A549 (cell line): ENCODE results near the gene EXOSC7. TPM values are rescaled to one million over a fixed set of nuclear protein-coding genes. Genes with fewer than 3 reads are reported as not detected.

ENCODE experiments used
- ATAC-seq, 2 experiments: fragments of 200-7000 bp in 1 of 2; fragments of >200 bp in 1 of 2; cut with Nextera tagmentation in 1 of 2; cut with Tn5 transposase in 1 of 2; 3 replicates each; pipeline versions ENCODE4 v1.8.0 to v1.9.1; 2018 to 2020; ENCODE audit warnings: mild to moderate bottlenecking in 1 of 2, moderate library complexity in 1 of 2
- CTCF ChIA-PET: fragments of 300-600 bp; sonication (Branson Sonifier 250); formaldehyde crosslinking; extraction: SDS; loops from one replicate; lab custom pipeline; 2021; ENCODE audit warnings: antibody characterized with exemption, inconsistent platforms; lab: Yijun Ruan, JAX
- POLR2A ChIA-PET: fragments of 350-600 bp; formaldehyde crosslinking; extraction: SDS; loops from one replicate; lab custom pipeline; 2021; ENCODE audit warnings: antibody characterized with exemption, inconsistent platforms; lab: Yijun Ruan, JAX
- DNase-seq, 2 experiments: peaks; one replicate each; pipeline versions ENCODE4 v3.0.0 to v3.0.0-alpha.2; 2011 to 2016; ENCODE audit warnings: low read depth in 1 of 2, low spot score in 1 of 2
- FAIRE-seq: peaks from 2 replicates; lab custom pipeline; 2011; peaks lifted over from hg19 to GRCh38; lab: Jason Lieb, UNC
- H3K27ac ChIP-seq, 2 experiments: fragments of >200 bp; sonication (Bioruptor Twin); formaldehyde crosslinking; 3 replicates each; pipeline ENCODE4 v1.5.1; 2016 to 2017
- H3K4me1 ChIP-seq: fragments of >200 bp; sonication (Bioruptor Twin); formaldehyde crosslinking; 3 replicates; pipeline ENCODE4 v1.6.1; 2016
- H3K4me2 ChIP-seq: fragments of >200 bp; sonication (Bioruptor Twin); formaldehyde crosslinking; 3 replicates; pipeline ENCODE4 v1.6.1; 2016
- H3K4me3 ChIP-seq: fragments of >200 bp; sonication (Bioruptor Twin); formaldehyde crosslinking; 3 replicates; pipeline ENCODE4 v1.5.1; 2016
- H3K9me3 ChIP-seq: fragments of >200 bp; sonication (Bioruptor Twin); formaldehyde crosslinking; 3 replicates; pipeline ENCODE4 v1.6.1; 2016
- CBX2 ChIP-seq: fragments of 200-600 bp; sonication (generic); IDR thresholded peaks from 2 replicates; pipeline ENCODE4 v1.6.1; 2016; ENCODE audit warnings: low read depth, mild to moderate bottlenecking, borderline replicate concordance
- CBX8 ChIP-seq: fragments of 200-600 bp; sonication (generic); IDR thresholded peaks from 2 replicates; pipeline ENCODE4 v1.6.1; 2016
- ELK1 ChIP-seq: fragments of 150-350 bp; IDR thresholded peaks from 2 replicates; pipeline ENCODE4 v1.6.1; 2014; ENCODE audit warnings: low read depth, mild to moderate bottlenecking, low read length
- FOSL2 ChIP-seq, 2 experiments: fragments of 450-650 bp in 1 of 2; fragments of >200 bp in 1 of 2; sonication (Bioruptor Twin) in 1 of 2; formaldehyde crosslinking; IDR thresholded peaks; 2 replicates each; pipeline versions ENCODE4 v1.5.0 to v1.6.1; 2016 to 2020; ENCODE audit warnings: mild to moderate bottlenecking in 1 of 2, moderate library complexity in 1 of 2
- GATA3 ChIP-seq: IDR thresholded peaks from 2 replicates; pipeline ENCODE4 v1.6.1; 2012; ENCODE audit warnings: borderline replicate concordance
- HEYL ChIP-seq: fragments of 250-450 bp; sonication (Bioruptor Pico); IDR thresholded peaks from 2 replicates; pipeline ENCODE4 v1.8.0; 2021; ENCODE audit warnings: mild to moderate bottlenecking, moderate library complexity
- HOXB13 ChIP-seq: fragments of 250-450 bp; sonication (Bioruptor Pico); IDR thresholded peaks from 2 replicates; pipeline ENCODE4 v1.5.0; 2020; ENCODE audit warnings: low read depth, mild to moderate bottlenecking, moderate library complexity
- JUN ChIP-seq, 2 experiments: fragments of >200 bp; sonication (Bioruptor Twin); formaldehyde crosslinking; IDR thresholded peaks; 2 replicates in 1 of 2; 3 replicates in 1 of 2; pipeline ENCODE4 v1.6.1; 2016 to 2017
- KDM1A ChIP-seq: fragments of 200-600 bp; sonication (generic); IDR thresholded peaks from 2 replicates; pipeline ENCODE4 v1.6.1; 2016; ENCODE audit warnings: low read depth, mild to moderate bottlenecking
- KDM5A ChIP-seq: fragments of 200-600 bp; sonication (generic); IDR thresholded peaks from 2 replicates; pipeline ENCODE4 v1.6.1; 2016; ENCODE audit warnings: antibody characterized with exemption, mild to moderate bottlenecking
- MAFK ChIP-seq: fragments of 450-650 bp; IDR thresholded peaks from 2 replicates; pipeline ENCODE4 v1.6.1; 2014; ENCODE audit not compliant: partially characterized antibody
- MAX ChIP-seq: IDR thresholded peaks from 2 replicates; pipeline ENCODE4 v1.6.1; 2012
- MYC ChIP-seq: IDR thresholded peaks from 2 replicates; pipeline ENCODE4 v1.6.1; 2012; ENCODE audit warnings: mild to moderate bottlenecking, inconsistent platforms, low read length, improper control_type of control experiment, borderline replicate concordance
- NR3C1 ChIP-seq: fragments of >200 bp; sonication (Bioruptor Twin); formaldehyde crosslinking; IDR thresholded peaks from 3 replicates; pipeline ENCODE4 v1.6.1; 2017
- PBX3 ChIP-seq: IDR thresholded peaks from 2 replicates; pipeline ENCODE4 v1.6.1; 2012
- PHF8 ChIP-seq: fragments of 200-600 bp; sonication (generic); IDR thresholded peaks from 2 replicates; pipeline ENCODE4 v1.6.1; 2016; ENCODE audit warnings: low read depth, mild to moderate bottlenecking, antibody characterized with exemption, moderate library complexity, borderline replicate concordance
- POLR2A ChIP-seq: IDR thresholded peaks from 2 replicates; pipeline ENCODE4 v1.6.1; 2012; ENCODE audit warnings: mild to moderate bottlenecking, low read length
- RARB ChIP-seq: fragments of 250-450 bp; sonication (Bioruptor Pico); IDR thresholded peaks from 2 replicates; pipeline ENCODE4 v1.8.0; 2021; ENCODE audit warnings: mild to moderate bottlenecking, moderate library complexity
- REST ChIP-seq: fragments of 200-600 bp; sonication (generic); IDR thresholded peaks from 2 replicates; pipeline ENCODE4 v1.6.1; 2016; ENCODE audit warnings: antibody characterized with exemption, mild to moderate bottlenecking, moderate library complexity
- RFX5 ChIP-seq: fragments of 450-650 bp; IDR thresholded peaks from 2 replicates; pipeline ENCODE4 v1.7.1; 2014; ENCODE audit warnings: antibody characterized with exemption, mild to moderate bottlenecking, moderate library complexity
- RNF2 ChIP-seq: fragments of 200-600 bp; sonication (generic); IDR thresholded peaks from 2 replicates; pipeline ENCODE4 v1.6.1; 2016; ENCODE audit warnings: low read depth, mild to moderate bottlenecking, antibody characterized with exemption, moderate library complexity, borderline replicate concordance
- TFCP2L1 ChIP-seq: fragments of 250-450 bp; sonication (Bioruptor Pico); IDR thresholded peaks from 2 replicates; pipeline ENCODE4 v1.5.0; 2021; ENCODE audit warnings: mild to moderate bottlenecking
- TP53 ChIP-seq: fragments of 250-450 bp; sonication (Bioruptor Pico); IDR thresholded peaks from 2 replicates; pipeline ENCODE4 v1.5.0; 2021; ENCODE audit warnings: mild to moderate bottlenecking, moderate library complexity
- ZC3H11A ChIP-seq: fragments of 450-650 bp; IDR thresholded peaks from 2 replicates; pipeline ENCODE4 v1.6.1; 2014; ENCODE audit warnings: antibody characterized with exemption, mild to moderate bottlenecking
- WGBS: methylation state at CpG from one replicate; pipeline ENCODE4 v1.1.6; 2017; ENCODE audit errors: missing lambda C conversion rate; 5-methylcytosine and 5-hydroxymethylcytosine counted together
- polyA minus RNA-seq: library from RNA; depleted of rRNA, polyadenylated mRNA; stranded (reverse); fragments of >200 nt; gene quantifications from 2 replicates; pipeline ENCODE4 v1.2.3, GENCODE V29; 2011; rRNA and poly(A)+ RNA removed
- polyA plus RNA-seq, 4 experiments: library from polyadenylated mRNA; depleted of rRNA in 3 of 4; stranded (reverse); fragments of >200 nt; fragmentation: RNase III in 1 of 4; extraction: RNeasy Plus Mini Kit Qiagen cat#74134 plus additional on column Dnase treatment in 1 of 4; gene quantifications; 2 replicates in 3 of 4; 3 replicates in 1 of 4; pipeline ENCODE4 v1.2.3, GENCODE V29; 2011 to 2017
- TF ChIP-seq, protein P1 (sequence below): fragments of >200 bp; sonication (Bioruptor Twin); formaldehyde crosslinking; IDR thresholded peaks from 2 replicates; pipeline ENCODE4 v1.6.1; 2016

Gene EXOSC7
- polyA plus RNA-seq (2011; rRNA removed) (53.9 and 68.4 TPM in 2 replicates), polyA plus RNA-seq (2017; fragmentation: RNase III; extraction: RNeasy Plus Mini Kit Qiagen cat#74134 plus additional on column Dnase treatment) (58.7 to 61.8 TPM (median 59.1 TPM) in 3 replicates), polyA minus RNA-seq (32.1 and 35.6 TPM in 2 replicates)
- 46.9 and 67.1 TPM in 2 replicates for polyA plus RNA-seq (2012; cell fraction: cytosol; rRNA removed)
- polyA plus RNA-seq (2012; cell fraction: nucleus; rRNA removed), result 30.9 and 42.8 TPM in 2 replicates

DNA sequence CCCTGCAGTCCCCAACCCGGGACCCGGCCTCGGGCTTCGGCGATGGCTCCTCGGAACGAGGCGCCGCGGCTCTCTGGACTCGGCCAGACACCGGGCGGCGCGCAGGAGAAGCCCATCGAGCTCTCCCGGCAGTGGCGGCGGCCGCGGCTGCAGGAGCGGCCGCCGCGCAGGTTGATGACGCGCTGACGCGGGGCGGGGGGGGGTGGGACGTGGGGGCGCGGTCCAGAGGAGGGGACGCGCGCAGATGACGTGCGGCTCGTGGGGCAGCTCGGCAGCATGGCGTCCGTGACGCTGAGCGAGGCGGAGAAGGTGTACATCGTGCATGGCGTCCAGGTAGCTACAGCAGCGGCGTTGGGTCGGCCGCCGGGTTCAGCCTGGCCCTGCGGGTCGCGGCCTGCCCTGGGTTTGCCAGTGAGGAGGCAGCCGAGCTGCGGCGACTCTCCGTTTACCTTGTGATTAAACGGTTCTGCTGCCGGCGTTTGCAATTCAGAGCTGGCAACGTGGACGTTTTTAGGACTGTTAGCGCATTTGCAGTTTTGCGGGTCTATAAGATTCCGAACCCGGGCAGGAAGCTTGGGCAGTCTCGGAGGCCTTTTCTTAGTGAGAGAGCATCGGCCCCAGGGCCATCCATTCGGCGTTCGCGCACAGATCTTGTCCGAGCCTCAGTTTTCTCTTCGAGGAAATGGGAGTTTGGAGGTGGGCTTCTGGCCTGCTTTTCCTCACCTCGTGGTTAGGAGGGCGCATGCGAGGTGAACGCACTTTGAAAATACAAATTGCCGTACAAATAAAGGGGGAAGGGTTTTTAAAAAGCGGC, at the start of gene EXOSC7, which contains the start of gene ZDHHC3:
TSS of gene EXOSC7 (plus strand) at position 243 of the 814 bp plus-strand sequence. CDS start at position 277, 34 bp downstream.
TSS of gene ZDHHC3 (minus strand) at position 173 of the 814 bp plus-strand sequence. CDS start 16,738 bp downstream, outside the sequence.
- peaks cover 13% of the 10 kb centered on the region; the same call in 2 of the 3 replicates for H3K4me1 ChIP-seq
- TF ChIP-seq KDM5A (peak; percentile 75), MAX (peak; percentile 76), MYC (peak; percentile 42; the same call in 1 of the 2 replicates), MAFK (no peak), FOSL2 (IDR thresholded peaks at IDR 0.05) (no peak), FOSL2 (CRISPR knock-in tag; IDR thresholded peaks at IDR 0.05) (no peak), RARB (CRISPR knock-in tag) (no peak), JUN (IDR thresholded peaks at IDR 0.05) (peak in 1 of 2 experiments; percentile 65; a peak in 2 of 5 replicates), PHF8 (peak; percentile 92), POLR2A (peak; percentile 95), ZC3H11A (no peak), KDM1A (peak; percentile 59; the same call in 1 of the 2 replicates)
- H3K4me3 ChIP-seq, result peak within 1 kb of the TSS; percentile 87
- ChIA-PET CTCF (no interaction called here), POLR2A (interaction anchor here (1.1 to 2.7 kb wide), 8 partner anchors 10 to 638 kb away, joined by 3 to 7 read pairs (median 3); partner anchors contain the start of genes KIAA1143, KIF15 and TCAIM)
- WGBS, result under 1% methylated on average over 14 of the region's 82 CpGs
- DNase-seq (peak; percentile 70 to 85), FAIRE-seq (no peak), ATAC-seq (peak; percentile 92 to 94)
- no peaks in the 10 kb centered on the region for H3K9me3 ChIP-seq
- H3K27ac ChIP-seq, result peak within 1 kb of the TSS; percentile 86 to 97
- peak within 1 kb of the TSS; percentile 83 for H3K4me2 ChIP-seq

DNA sequence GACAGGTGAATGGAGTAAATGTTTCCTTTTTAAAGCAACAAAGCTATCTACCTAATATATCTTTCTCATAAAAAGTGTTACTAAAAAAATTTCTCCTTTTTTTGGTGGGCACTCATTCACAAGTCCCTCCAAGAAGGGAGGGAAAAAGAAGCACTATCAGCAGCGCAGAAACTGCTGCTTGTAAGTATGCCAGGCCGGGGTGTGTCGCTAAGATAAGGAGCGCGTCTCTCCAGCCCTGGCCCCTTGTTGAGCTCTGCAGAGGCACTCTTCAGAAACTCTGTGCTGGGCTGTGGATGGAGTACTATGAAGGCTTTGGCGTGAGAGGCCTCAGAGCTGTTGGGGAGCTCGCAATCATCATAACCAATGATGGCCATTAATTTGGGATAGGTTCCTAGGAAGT, 49.1 kb upstream of the EXOSC7 start:
- ATAC-seq, result no peak
- no peaks in the 10 kb centered on the region for H3K4me1 ChIP-seq
- no peak overlapping the region for H3K4me3 ChIP-seq
- TF ChIP-seq CBX8 (no peak), RFX5 (no peak), MAX (no peak), TFCP2L1 (CRISPR knock-in tag) (no peak), HEYL (CRISPR knock-in tag) (no peak), TP53 (CRISPR knock-in tag) (no peak), RNF2 (no peak), HOXB13 (no peak), CBX2 (no peak), NR3C1 (no peak)
- TF ChIP-seq, protein P1, sequence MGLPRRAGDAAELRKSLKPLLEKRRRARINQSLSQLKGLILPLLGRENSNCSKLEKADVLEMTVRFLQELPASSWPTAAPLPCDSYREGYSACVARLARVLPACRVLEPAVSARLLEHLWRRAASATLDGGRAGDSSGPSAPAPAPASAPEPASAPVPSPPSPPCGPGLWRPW, result no peak
- H3K27ac ChIP-seq, result no peak overlapping the region
- no peak for FAIRE-seq
- POLR2A ChIA-PET, result no interaction called here
- CTCF ChIA-PET, result no interaction called here
- no peak for DNase-seq
- no peak overlapping the region for H3K4me2 ChIP-seq
- no peaks in the 10 kb centered on the region for H3K9me3 ChIP-seq
- 97% methylated on average over 7 of the region's 7 CpGs for WGBS

DNA sequence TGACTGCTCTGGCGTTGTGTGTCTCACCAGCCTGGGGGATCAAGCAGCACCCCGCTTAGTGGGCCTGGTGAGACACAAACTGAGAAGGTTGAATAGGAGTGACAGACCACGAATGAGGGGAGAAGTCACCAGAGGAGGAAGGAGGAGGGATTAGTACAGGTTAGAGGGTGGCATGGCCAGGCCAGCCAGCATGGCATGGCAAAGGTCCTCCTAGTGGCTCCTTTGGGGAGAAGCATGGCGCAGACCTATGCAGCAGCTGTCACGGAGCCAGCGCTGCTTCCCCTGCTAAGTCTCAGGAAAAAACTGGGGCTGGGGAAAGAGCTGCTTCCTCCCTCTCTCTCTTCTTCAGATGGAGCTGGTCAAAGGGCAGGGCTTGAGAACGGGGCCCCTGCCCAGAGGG, 48.7 kb upstream of the EXOSC7 start:
- no peak for FAIRE-seq
- POLR2A ChIA-PET, result no interaction called here
- DNase-seq, result no peak
- no peak overlapping the region for H3K27ac ChIP-seq
- CTCF ChIA-PET, result no interaction called here
- 88% methylated on average over 7 of the region's 7 CpGs for WGBS
- no peaks in the 10 kb centered on the region for H3K4me1 ChIP-seq
- no peak overlapping the region for H3K4me3 ChIP-seq
- no peaks in the 10 kb centered on the region for H3K9me3 ChIP-seq
- ATAC-seq, result no peak
- H3K4me2 ChIP-seq, result no peak overlapping the region
- TF ChIP-seq ELK1 (no peak), GATA3 (no peak), PHF8 (no peak), POLR2A (no peak), PBX3 (no peak), REST (no peak)
- TF ChIP-seq, protein P1, result no peak
